H1 (cell line): ENCODE measurements around the gene UQCRC2. TPM values are rescaled to one million over a fixed set of nuclear protein-coding genes. Genes with fewer than 3 reads are reported as not detected.

Experiments
- CTCF ChIA-PET: fragments of 300-600 bp; sonication (Branson Sonifier 250); formaldehyde crosslinking; loops from one replicate; lab custom pipeline; 2021; ENCODE audit not compliant: partially characterized antibody; lab: Charles Lee
- POLR2A ChIA-PET: fragments of 300-600 bp; sonication (Branson Sonifier 250); formaldehyde crosslinking; loops from one replicate; lab custom pipeline; 2021; ENCODE audit warnings: inconsistent platforms; ENCODE audit not compliant: partially characterized antibody; lab: Charles Lee
- DNase-seq, 2 experiments: peaks; one replicate each; pipeline versions ENCODE4 v3.0.0 to v3.0.0-alpha.2; 2010 to 2022; ENCODE audit warnings: low spot score in 2 of 2, low read depth in 1 of 2, mixed read lengths in 1 of 2
- FAIRE-seq: peaks from 2 replicates; lab custom pipeline; 2011; peaks lifted over from hg19 to GRCh38; lab: Jason Lieb, UNC
- H2AFZ ChIP-seq: 2 replicates; pipeline ENCODE4 v1.8.1; 2012; ENCODE audit warnings: low read length, inconsistent platforms
- H2AK5ac ChIP-seq: 2 replicates; pipeline ENCODE4 v1.6.1; 2013; ENCODE audit warnings: low read depth, low read length
- H2BK120ac ChIP-seq: replicated peaks from 2 replicates; pipeline ENCODE3; 2013; ENCODE audit warnings: low read depth, low read length, inconsistent platforms
- H2BK12ac ChIP-seq: 2 replicates; pipeline ENCODE4 v1.6.1; 2013; ENCODE audit warnings: low read depth, low read length
- H2BK15ac ChIP-seq: 2 replicates; pipeline ENCODE4 v1.6.1; 2013; ENCODE audit warnings: low read length
- H2BK20ac ChIP-seq: 2 replicates; pipeline ENCODE4 v1.6.1; 2013; ENCODE audit warnings: low read length
- H2BK5ac ChIP-seq: 2 replicates; pipeline ENCODE4 v1.6.1; 2013; ENCODE audit warnings: low read depth, low read length
- H3K14ac ChIP-seq: 2 replicates; pipeline ENCODE4 v1.6.1; 2013; ENCODE audit warnings: inconsistent platforms; ENCODE audit not compliant: insufficient read length
- H3K18ac ChIP-seq: 2 replicates; pipeline ENCODE4 v1.6.1; 2013; ENCODE audit warnings: low read length; ENCODE audit errors: extremely low read depth
- H3K23ac ChIP-seq: 2 replicates; pipeline ENCODE4 v1.6.1; 2013; ENCODE audit warnings: inconsistent platforms; ENCODE audit not compliant: insufficient read length
- H3K23me2 ChIP-seq: 2 replicates; pipeline ENCODE4 v1.6.1; 2013; ENCODE audit warnings: low read depth, low read length
- H3K27ac ChIP-seq: 2 replicates; pipeline ENCODE4 v1.6.1; 2011; ENCODE audit warnings: low read depth, low read length, inconsistent platforms
- H3K27me3 ChIP-seq, 4 experiments: replicated peaks in 1 of 4; 1 replicate in 1 of 4; 2 replicates in 3 of 4; pipeline versions ENCODE4 v1.6.1 to v1.8.1; 2011 to 2013; ENCODE audit warnings: low read length in 3 of 4, mild to moderate bottlenecking in 3 of 4, inconsistent platforms in 2 of 4, mixed read lengths in 2 of 4, moderate library complexity in 1 of 4; ENCODE audit not compliant: control insufficient read depth in 3 of 4, insufficient read depth in 3 of 4; ENCODE audit errors: extremely low read depth in 1 of 4
- H3K36me3 ChIP-seq, 4 experiments: 2 replicates each; pipeline versions ENCODE4 v1.6.1 to v1.8.1; 2011 to 2013; ENCODE audit warnings: mild to moderate bottlenecking in 4 of 4, low read length in 3 of 4, moderate library complexity in 2 of 4, control low read depth in 1 of 4, inconsistent platforms in 1 of 4; ENCODE audit not compliant: insufficient read depth in 4 of 4, control insufficient read depth in 2 of 4
- H3K4ac ChIP-seq: replicated peaks from 2 replicates; pipeline ENCODE3; 2013; ENCODE audit warnings: low read length, low read depth, mixed read lengths, inconsistent platforms; ENCODE audit not compliant: insufficient read length
- H3K4me1 ChIP-seq, 4 experiments: replicated peaks in 1 of 4; 1 replicate in 1 of 4; 2 replicates in 3 of 4; pipeline versions ENCODE4 v1.6.1 to v1.8.1; 2011 to 2013; ENCODE audit warnings: low read length in 3 of 4, inconsistent platforms in 2 of 4, mixed read lengths in 1 of 4; ENCODE audit not compliant: insufficient read depth in 4 of 4, control insufficient read depth in 3 of 4
- H3K4me2 ChIP-seq, 2 experiments: 2 replicates each; pipeline versions ENCODE4 v1.6.1 to v1.8.1; 2011 to 2013; ENCODE audit warnings: low read depth in 2 of 2, low read length in 2 of 2, control low read depth in 1 of 2, inconsistent platforms in 1 of 2, mild to moderate bottlenecking in 1 of 2; ENCODE audit not compliant: insufficient read depth in 1 of 2
- H3K4me3 ChIP-seq, 4 experiments: fragments of 200-600, 300-600 bp in 1 of 4; sonication (generic), shearing (Covaris generic), sonication (Bioruptor Twin) in 1 of 4; 2 replicates each; pipeline versions ENCODE4 v1.5.1 to v1.8.1; 2011 to 2016; ENCODE audit warnings: low read length in 4 of 4, low read depth in 3 of 4, control low read depth in 2 of 4, inconsistent platforms in 2 of 4, mild to moderate bottlenecking in 2 of 4, mixed read lengths in 1 of 4, moderate library complexity in 1 of 4; ENCODE audit not compliant: insufficient read depth in 2 of 4; ENCODE audit errors: extremely low read depth in 1 of 4
- H3K56ac ChIP-seq: replicated peaks from 2 replicates; pipeline ENCODE3; 2013; ENCODE audit warnings: low read depth, mild to moderate bottlenecking, mixed read lengths, low read length, inconsistent platforms; ENCODE audit not compliant: insufficient read length
- H3K79me1 ChIP-seq: 2 replicates; pipeline ENCODE4 v1.6.1; 2013; ENCODE audit warnings: low read depth, low read length, control low read depth
- H3K79me2 ChIP-seq, 2 experiments: 2 replicates each; pipeline versions ENCODE4 v1.6.1 to v1.8.1; 2012 to 2013; ENCODE audit warnings: low read length in 2 of 2, mild to moderate bottlenecking in 2 of 2, inconsistent platforms in 1 of 2; ENCODE audit not compliant: insufficient read depth in 2 of 2, control insufficient read depth in 1 of 2
- H3K9ac ChIP-seq, 4 experiments: replicated peaks in 1 of 4; 1 replicate in 1 of 4; 2 replicates in 3 of 4; pipeline versions ENCODE4 v1.6.1 to v1.8.1; 2011 to 2013; ENCODE audit warnings: low read depth in 3 of 4, low read length in 3 of 4, control low read depth in 2 of 4, mild to moderate bottlenecking in 2 of 4, moderate library complexity in 2 of 4, inconsistent platforms in 1 of 4; ENCODE audit errors: extremely low read depth in 1 of 4
- H3K9me3 ChIP-seq, 2 experiments: 2 replicates each; pipeline versions ENCODE4 v1.6.1 to v1.8.1; 2012 to 2013; ENCODE audit warnings: mild to moderate bottlenecking in 2 of 2, moderate library complexity in 2 of 2, control low read depth in 1 of 2, inconsistent platforms in 1 of 2, low read depth in 1 of 2, low read length in 1 of 2, mixed read lengths in 1 of 2; ENCODE audit not compliant: insufficient read depth in 2 of 2
- H4K20me1 ChIP-seq, 2 experiments: replicated peaks in 1 of 2; 2 replicates each; pipeline versions ENCODE3 to v1.8.1; 2011 to 2013; ENCODE audit warnings: inconsistent platforms in 2 of 2, low read length in 2 of 2, mild to moderate bottlenecking in 1 of 2; ENCODE audit not compliant: insufficient read depth in 2 of 2, control insufficient read depth in 1 of 2
- H4K5ac ChIP-seq: 2 replicates; pipeline ENCODE4 v1.6.1; 2013; ENCODE audit warnings: low read length, low read depth, mixed read lengths, inconsistent platforms; ENCODE audit not compliant: insufficient read length
- H4K8ac ChIP-seq: 2 replicates; pipeline ENCODE4 v1.8.0; 2013; ENCODE audit warnings: mild to moderate bottlenecking, moderate library complexity, low read length, inconsistent platforms; ENCODE audit not compliant: insufficient read depth; ENCODE audit errors: extremely low read depth
- H4K91ac ChIP-seq: replicated peaks from 2 replicates; pipeline ENCODE3; 2013; ENCODE audit warnings: low read length, mixed read lengths, inconsistent platforms; ENCODE audit not compliant: insufficient read length
- WGBS, 2 experiments: shearing (Covaris generic) in 1 of 2; methylation state at CpG; one replicate each; pipeline versions ENCODE4 v1.1.6 to v1.1.7; 2013 to 2015; ENCODE audit warnings: low lambda C conversion rate in 2 of 2, mixed read lengths in 2 of 2, inconsistent platforms in 1 of 2, low coverage in 1 of 2, missing lambda C conversion rate in 1 of 2; ENCODE audit not compliant: insufficient replicate concordance in 2 of 2, insufficient coverage in 1 of 2, insufficient read length in 1 of 2; ENCODE audit errors: extremely low coverage in 1 of 2, missing lambda C conversion rate in 1 of 2; 5-methylcytosine and 5-hydroxymethylcytosine counted together
- polyA plus RNA-seq, 7 experiments: library from polyadenylated mRNA; depleted of rRNA in 3 of 7; stranded (reverse) in 5 of 7; unstranded in 2 of 7; fragments of >200 nt in 5 of 7; fragments of 200-250 nt in 2 of 7; gene quantifications; 1 replicate in 5 of 7; 2 replicates in 1 of 7; 4 replicates in 1 of 7; pipeline versions ENCODE4 v1.2.1 to v1.2.3, GENCODE V29; 2011 to 2013; ENCODE audit warnings: missing spikeins in 2 of 7, mixed read lengths in 2 of 7
- total RNA-seq: library from RNA; stranded (reverse); fragmentation: NEBNext Ultra II Directional; extraction: Animal tissue kit (Norgen Biotek cat#: 25700); gene quantifications from 2 replicates; pipeline ENCODE4 v1.2.1, GENCODE V29; 2021

The UQCRC2 gene
- total and polyA plus RNA-seq, 2 of the 8 experiments (the other 6 are each of a cell fraction or from before 2014, with no cell fraction given), result 94.4 to 182 TPM

DNA sequence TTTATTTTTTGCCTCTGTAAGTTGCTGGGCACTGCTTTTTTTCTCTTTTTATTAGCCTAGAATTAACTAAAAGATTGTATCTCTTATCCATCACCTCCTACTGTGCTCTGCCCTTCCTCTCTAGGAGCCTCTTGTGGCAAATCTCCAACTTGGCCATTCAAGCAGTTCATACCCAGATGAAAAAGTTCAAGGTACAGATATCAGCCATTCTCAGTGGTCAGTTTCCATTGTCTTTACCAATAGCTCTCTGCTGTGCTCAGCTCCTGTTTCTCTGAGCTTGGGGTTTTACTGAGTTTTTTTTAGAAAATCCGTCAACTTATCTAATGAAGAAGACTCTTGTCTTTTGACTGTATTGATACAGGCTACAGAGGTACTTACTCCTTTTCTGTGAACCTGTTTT, 70.3 kb downstream of the UQCRC2 start:
- Histone ChIP-seq H2BK120ac (no peak overlapping the region), H3K9me3 (no peaks in the 10 kb centered on the region), H2BK5ac (no peak overlapping the region), H4K8ac (no peak overlapping the region), H4K5ac (no peak overlapping the region), H3K27ac (no peak overlapping the region), H3K14ac (no peak overlapping the region), H4K91ac (no peak overlapping the region), H2BK20ac (no peak overlapping the region), H3K9ac (no peak overlapping the region), H3K4me3 (no peak overlapping the region), H3K36me3 (no peaks in the 10 kb centered on the region), H3K4me1 (no peaks in the 10 kb centered on the region), H4K20me1 (peaks cover 0 to 5% of the 10 kb centered on the region in 2 experiments), H2BK12ac (no peak overlapping the region), H3K23me2 (no peaks in the 10 kb centered on the region), H2AFZ (no peak overlapping the region), H3K27me3 (no peaks in the 10 kb centered on the region), H2AK5ac (no peak overlapping the region), H3K4ac (no peak overlapping the region), H3K18ac (no peak overlapping the region), H3K79me2 (peaks cover 0 to 50% of the 10 kb centered on the region in 2 experiments; a peak in 3 of 4 replicates), H3K56ac (no peak overlapping the region), H3K79me1 (0 out of 2 replicates have a peak, but pooled peaks cover 2% of the 10 kb centered on the region), H2BK15ac (no peak overlapping the region), H3K4me2 (no peak overlapping the region), H3K23ac (no peak overlapping the region)
- 44% methylated on average over 1 of the region's 1 CpG; no CpG with 5 or more reads in 1 of the 2 experiments for WGBS, 2 experiments
- ChIA-PET POLR2A (no interaction called here), CTCF (interaction anchor here (1.1 kb wide), 1 partner anchor 32 kb away, joined by 4 read pairs; no protein-coding TSS in a partner anchor)
- DNase-seq (no peak), FAIRE-seq (no peak)
